Stimulated activated memory B cell treated with anti-CD40 and anti-IgM and Interleukin-4, amounts not matched to agents 10 μg/mL and 1 μg/mL and 100 μg/mL, for 72 hours (primary cell): Measurements from ENCODE around the gene UBR2.
"Not testable (repeated sequence)": the region's sequence is repeated elsewhere in the genome, so short reads cannot be mapped to it uniquely, and the experiment has no call there.

Experiments
- ATAC-seq: fragments of 150-1000 bp; cut with Tn5 transposase; 2 replicates; pipeline ENCODE4 v1.10.0; 2021
- H3K27ac Mint-ChIP-seq: one replicate; pipeline ENCODE4 v1.8.0; 2022; ENCODE audit warnings: mild to moderate bottlenecking, mixed read lengths
- H3K27me3 Mint-ChIP-seq: one replicate; pipeline ENCODE4 v1.8.0; 2022; ENCODE audit warnings: mixed read lengths
- H3K36me3 Mint-ChIP-seq: one replicate; pipeline ENCODE4 v1.8.0; 2022; ENCODE audit warnings: mixed read lengths
- H3K4me1 Mint-ChIP-seq: one replicate; pipeline ENCODE4 v1.8.0; 2022; ENCODE audit warnings: mixed read lengths
- H3K4me3 Mint-ChIP-seq: one replicate; pipeline ENCODE4 v1.8.0; 2022; ENCODE audit warnings: mild to moderate bottlenecking, moderate library complexity, mixed read lengths
- H3K9me3 Mint-ChIP-seq: one replicate; pipeline ENCODE4 v1.8.0; 2022; ENCODE audit warnings: mixed read lengths

Gene UBR2

GRCh38 chr6:42627674-42628073 lies 63.8 kb downstream of the UBR2 start:
- H3K36me3 Mint-ChIP-seq, result peaks cover 38% of the 10 kb centered on the region
- no peaks in the 10 kb centered on the region for H3K9me3 Mint-ChIP-seq
- no peaks in the 10 kb centered on the region for H3K27me3 Mint-ChIP-seq
- ATAC-seq, result no peak
- no peak overlapping the region for H3K4me3 Mint-ChIP-seq
- H3K4me1 Mint-ChIP-seq, result no peaks in the 10 kb centered on the region
- no peak overlapping the region for H3K27ac Mint-ChIP-seq

- H3K27me3 Mint-ChIP-seq, result no peaks in the 10 kb centered on the region
- no peak for ATAC-seq
- H3K36me3 Mint-ChIP-seq, result peaks cover 44% of the 10 kb centered on the region
- no peak overlapping the region for H3K27ac Mint-ChIP-seq
- H3K4me3 Mint-ChIP-seq, result no peak overlapping the region
- H3K9me3 Mint-ChIP-seq, result no peaks in the 10 kb centered on the region
- H3K4me1 Mint-ChIP-seq, result no peaks in the 10 kb centered on the region
Measured at GRCh38 chr6:42628604-42629003, 64.8 kb downstream of the UBR2 start.

- Mint-ChIP-seq H3K9me3 (no peaks in the 10 kb centered on the region), H3K4me1 (no peaks in the 10 kb centered on the region), H3K27ac (peak overlapping the region; percentile 64), H3K27me3 (no peaks in the 10 kb centered on the region), H3K4me3 (no peak overlapping the region), H3K36me3 (peaks cover 40% of the 10 kb centered on the region)
- ATAC-seq, result no peak
Measured at GRCh38 chr6:42629845-42630244, 66.0 kb downstream of the UBR2 start.

GRCh38 chr6:42637681-42638080 lies 73.9 kb downstream of the UBR2 start:
- ATAC-seq, result no peak
- Mint-ChIP-seq H3K27me3 (no peaks in the 10 kb centered on the region), H3K4me3 (no peak overlapping the region), H3K27ac (peak overlapping the region; percentile 54), H3K4me1 (no peaks in the 10 kb centered on the region), H3K36me3 (peaks cover 54% of the 10 kb centered on the region), H3K9me3 (no peaks in the 10 kb centered on the region)

GRCh38 chr6:42642794-42643193 lies 79.0 kb downstream of the UBR2 start:
- no peak for ATAC-seq
- no peaks in the 10 kb centered on the region for H3K9me3 Mint-ChIP-seq
- H3K27me3 Mint-ChIP-seq, result no peaks in the 10 kb centered on the region
- no peak overlapping the region for H3K4me3 Mint-ChIP-seq
- no peaks in the 10 kb centered on the region for H3K4me1 Mint-ChIP-seq
- H3K36me3 Mint-ChIP-seq, result peaks cover 42% of the 10 kb centered on the region
- peak overlapping the region; percentile 7 for H3K27ac Mint-ChIP-seq

DNA sequence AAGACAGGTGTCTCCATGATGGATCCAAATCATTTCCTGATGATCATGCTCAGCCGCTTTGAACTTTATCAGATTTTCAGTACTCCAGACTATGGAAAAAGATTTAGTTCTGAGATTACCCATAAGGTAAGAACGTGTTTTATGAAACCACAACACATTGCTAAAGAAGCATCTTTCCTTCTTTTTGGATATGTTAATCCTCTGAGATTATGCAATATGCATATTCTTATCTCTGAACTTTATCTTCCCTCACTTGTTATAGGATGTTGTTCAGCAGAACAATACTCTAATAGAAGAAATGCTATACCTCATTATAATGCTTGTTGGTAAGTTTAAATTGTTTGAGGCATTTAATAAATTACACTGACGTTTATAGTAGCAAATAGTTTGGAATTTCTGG lies 80.4 kb downstream of the UBR2 start:
- ATAC-seq, result no peak
- peaks cover 38% of the 10 kb centered on the region for H3K36me3 Mint-ChIP-seq
- no peaks in the 10 kb centered on the region for H3K27me3 Mint-ChIP-seq
- H3K9me3 Mint-ChIP-seq, result no peaks in the 10 kb centered on the region
- no peaks in the 10 kb centered on the region for H3K4me1 Mint-ChIP-seq
- H3K4me3 Mint-ChIP-seq, result no peak overlapping the region
- H3K27ac Mint-ChIP-seq, result no peak overlapping the region

DNA sequence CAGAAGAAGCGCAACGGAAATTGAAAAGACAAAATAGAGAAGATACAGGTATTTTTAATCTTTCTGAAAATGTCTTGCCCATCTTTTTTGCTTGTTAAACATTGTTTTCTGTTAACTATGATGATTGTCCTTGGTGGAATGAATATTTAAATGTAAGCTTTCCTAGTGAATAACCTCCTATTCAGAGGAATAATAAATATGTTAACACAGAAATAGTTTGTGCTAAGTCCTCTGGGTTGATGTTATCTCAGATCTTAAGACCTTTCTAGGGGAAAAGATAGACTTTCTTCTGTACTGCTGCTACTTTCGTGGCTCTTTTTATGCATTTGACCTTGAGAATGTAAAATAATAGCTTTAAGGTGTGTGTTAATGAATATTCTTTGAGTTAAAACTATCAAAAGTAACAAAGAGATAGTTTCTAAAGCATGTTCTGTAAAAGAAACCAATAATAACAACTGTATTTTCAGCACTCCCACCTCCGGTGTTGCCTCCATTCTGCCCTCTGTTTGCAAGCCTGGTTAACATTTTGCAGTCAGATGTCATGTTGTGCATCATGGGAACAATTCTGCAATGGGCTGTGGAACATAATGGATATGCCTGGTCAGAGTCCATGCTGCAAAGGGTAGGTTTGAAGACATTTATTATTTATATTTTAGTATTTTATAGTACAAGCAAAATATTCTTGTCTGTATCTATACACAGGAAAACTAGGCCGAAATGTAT lies 88.4 kb downstream of the UBR2 start:
- H3K4me3 Mint-ChIP-seq, result no peak overlapping the region
- no peak overlapping the region for H3K27ac Mint-ChIP-seq
- H3K36me3 Mint-ChIP-seq, result peaks cover 37% of the 10 kb centered on the region
- ATAC-seq, result no peak
- H3K27me3 Mint-ChIP-seq, result no peaks in the 10 kb centered on the region
- no peaks in the 10 kb centered on the region for H3K4me1 Mint-ChIP-seq
- no peaks in the 10 kb centered on the region for H3K9me3 Mint-ChIP-seq

DNA sequence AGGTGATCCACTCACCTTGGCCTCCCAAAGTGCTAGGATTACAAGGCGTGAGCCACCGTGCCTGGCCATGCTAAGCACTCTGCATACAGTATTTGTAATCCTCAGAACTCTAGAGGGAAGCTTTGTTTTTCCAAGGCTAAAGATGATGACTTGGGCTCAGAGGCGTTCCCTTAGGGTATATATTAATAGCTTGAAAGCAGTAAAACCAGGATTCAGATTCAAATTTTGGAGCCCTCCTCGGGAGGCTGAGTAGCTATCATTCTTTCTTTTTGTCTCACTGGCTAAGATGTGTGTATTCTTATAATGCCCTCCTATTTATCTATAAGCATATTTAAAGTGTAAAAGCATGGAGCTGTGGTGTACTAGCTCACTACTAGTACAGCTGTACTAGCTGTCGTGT lies 90.0 kb downstream of the UBR2 start:
- peaks cover 45% of the 10 kb centered on the region for H3K36me3 Mint-ChIP-seq
- no peaks in the 10 kb centered on the region for H3K9me3 Mint-ChIP-seq
- no peaks in the 10 kb centered on the region for H3K27me3 Mint-ChIP-seq
- H3K4me3 Mint-ChIP-seq, result no peak overlapping the region
- no peak overlapping the region for H3K27ac Mint-ChIP-seq
- ATAC-seq, result no peak
- no peaks in the 10 kb centered on the region for H3K4me1 Mint-ChIP-seq

- H3K9me3 Mint-ChIP-seq, result no peaks in the 10 kb centered on the region
- no peak overlapping the region for H3K4me3 Mint-ChIP-seq
- no peaks in the 10 kb centered on the region for H3K4me1 Mint-ChIP-seq
- no peak overlapping the region for H3K27ac Mint-ChIP-seq
- H3K36me3 Mint-ChIP-seq, result peaks cover 33% of the 10 kb centered on the region
- no peak for ATAC-seq
- H3K27me3 Mint-ChIP-seq, result no peaks in the 10 kb centered on the region
Measured at GRCh38 chr6:42659806-42660205, 96.0 kb downstream of the UBR2 start.

- no peaks in the 10 kb centered on the region for H3K9me3 Mint-ChIP-seq
- H3K27me3 Mint-ChIP-seq, result no peaks in the 10 kb centered on the region
- ATAC-seq, result peak; percentile 70
- H3K4me3 Mint-ChIP-seq, result no peak overlapping the region
- no peak overlapping the region for H3K27ac Mint-ChIP-seq
- peaks cover 43% of the 10 kb centered on the region for H3K36me3 Mint-ChIP-seq
- H3K4me1 Mint-ChIP-seq, result no peaks in the 10 kb centered on the region
Measured at GRCh38 chr6:42661540-42662153, 97.8 kb downstream of the UBR2 start.

- H3K27ac Mint-ChIP-seq, result no peak overlapping the region
- H3K4me1 Mint-ChIP-seq, result no peaks in the 10 kb centered on the region
- ATAC-seq, result no peak
- H3K36me3 Mint-ChIP-seq, result peaks cover 48% of the 10 kb centered on the region
- H3K9me3 Mint-ChIP-seq, result no peaks in the 10 kb centered on the region
- H3K4me3 Mint-ChIP-seq, result no peak overlapping the region
- no peaks in the 10 kb centered on the region for H3K27me3 Mint-ChIP-seq
Measured at GRCh38 chr6:42664718-42665117, 100.9 kb downstream of the UBR2 start.

GRCh38 chr6:42674368-42674767 lies 110.5 kb downstream of the UBR2 start:
- not testable (repeated sequence) for H3K4me3 Mint-ChIP-seq, H3K27ac Mint-ChIP-seq, H3K9me3 Mint-ChIP-seq, H3K27me3 Mint-ChIP-seq, ATAC-seq, H3K4me1 Mint-ChIP-seq
- H3K36me3 Mint-ChIP-seq, result peaks cover 55% of the 10 kb centered on the region

GRCh38 chr6:42674780-42675179 lies 111.0 kb downstream of the UBR2 start:
- Mint-ChIP-seq H3K9me3 (no peaks in the 10 kb centered on the region), H3K4me3 (no peak overlapping the region), H3K36me3 (peaks cover 55% of the 10 kb centered on the region), H3K27me3 (no peaks in the 10 kb centered on the region), H3K27ac (no peak overlapping the region), H3K4me1 (peaks cover 6% of the 10 kb centered on the region)
- no peak for ATAC-seq

DNA sequence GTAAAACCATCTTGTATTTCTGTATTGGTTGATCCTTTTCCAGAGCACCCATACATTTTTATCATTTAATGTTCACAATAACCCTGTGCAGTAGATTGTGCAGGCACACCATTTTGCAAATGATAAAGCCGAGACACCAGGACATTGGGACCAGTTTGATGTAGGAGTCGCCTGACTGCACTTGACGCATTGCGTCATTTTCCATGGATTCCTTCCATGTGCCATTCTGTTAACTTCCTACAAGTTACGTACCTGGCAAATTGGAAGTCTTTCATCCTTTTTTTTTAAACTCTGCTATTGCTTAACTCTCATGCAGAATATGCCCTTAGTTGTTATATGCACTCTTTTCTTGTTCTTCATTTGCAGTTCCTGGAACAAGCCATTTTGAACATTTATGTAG lies 115.5 kb downstream of the UBR2 start:
- ATAC-seq, result no peak
- Mint-ChIP-seq H3K36me3 (peaks cover 50% of the 10 kb centered on the region), H3K4me1 (no peaks in the 10 kb centered on the region), H3K4me3 (no peak overlapping the region), H3K27ac (no peak overlapping the region), H3K9me3 (no peaks in the 10 kb centered on the region), H3K27me3 (no peaks in the 10 kb centered on the region)

DNA sequence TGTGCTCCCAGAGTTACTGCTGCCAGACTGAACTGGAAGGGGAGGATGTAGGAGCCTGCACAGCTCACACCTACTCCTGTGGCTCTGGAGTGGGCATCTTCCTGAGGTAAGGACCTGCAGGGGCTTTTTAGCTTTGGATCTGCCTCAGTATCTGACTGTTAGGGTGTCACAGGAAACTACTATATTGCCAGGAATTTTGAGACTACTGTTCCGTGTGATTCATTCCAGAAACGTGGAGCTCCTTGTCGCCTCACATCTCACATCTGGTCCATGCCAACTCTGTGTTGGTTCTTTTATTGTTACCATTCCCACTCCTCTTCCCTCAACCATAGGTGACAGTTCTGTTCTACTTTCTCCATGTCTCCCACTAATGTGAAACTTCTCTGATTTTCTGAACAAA lies 124.5 kb downstream of the UBR2 start:
- Mint-ChIP-seq H3K36me3 (peaks cover 74% of the 10 kb centered on the region), H3K27ac (no peak overlapping the region)
- ATAC-seq, result no peak

GRCh38 chr6:42689371-42689770 lies 125.5 kb downstream of the UBR2 start:
- H3K4me3 Mint-ChIP-seq, result no peak overlapping the region
- peaks cover 14% of the 10 kb centered on the region for H3K4me1 Mint-ChIP-seq
- no peak for ATAC-seq
- H3K27me3 Mint-ChIP-seq, result no peaks in the 10 kb centered on the region
- H3K9me3 Mint-ChIP-seq, result no peaks in the 10 kb centered on the region
- no peak overlapping the region for H3K27ac Mint-ChIP-seq
- peaks cover 65% of the 10 kb centered on the region for H3K36me3 Mint-ChIP-seq

More for the DNA sequence above, 124.5 kb downstream of the UBR2 start:
- no peaks in the 10 kb centered on the region for H3K27me3 Mint-ChIP-seq
- no peaks in the 10 kb centered on the region for H3K9me3 Mint-ChIP-seq
- peaks cover 3% of the 10 kb centered on the region for H3K4me1 Mint-ChIP-seq
- H3K4me3 Mint-ChIP-seq, result no peak overlapping the region
